Measurements from ENCODE around the gene NHEJ1.

GRCh38 chr2:219026946-219027345 lies 133.7 kb downstream of the NHEJ1 start:
- TF ChIP-seq CTCF (IDR thresholded peaks at IDR 0.05) (no peak), EP300 (IDR thresholded peaks at IDR 0.05) (no peak)
